Keratinocyte (primary cell): ENCODE data around the gene ZNF729. TPM values are rescaled to one million over a fixed set of nuclear protein-coding genes. Genes with fewer than 3 reads are reported as not detected.

Source experiments
- DNase-seq: peaks from one replicate; pipeline ENCODE4 v3.0.0-alpha.2; 2011; ENCODE audit warnings: low read depth, missing footprints, low spot score
- FAIRE-seq: peaks from 2 replicates; lab custom pipeline; 2011; peaks lifted over from hg19 to GRCh38; lab: Jason Lieb, UNC
- H2AFZ ChIP-seq: 2 replicates; pipeline ENCODE4 v1.6.0; 2012; ENCODE audit warnings: low read length, control low read depth, inconsistent platforms; ENCODE audit not compliant: control insufficient read depth
- H3K27ac ChIP-seq: 2 replicates; pipeline ENCODE4 v1.5.1; 2011; ENCODE audit warnings: low read length; ENCODE audit not compliant: control insufficient read depth, insufficient read depth
- H3K27me3 ChIP-seq: 3 replicates; pipeline ENCODE4 v1.6.0; 2011; ENCODE audit warnings: low read length; ENCODE audit not compliant: control insufficient read depth, insufficient read depth; ENCODE audit errors: extremely low read depth
- H3K36me3 ChIP-seq, 2 experiments: 2 replicates in 1 of 2; 3 replicates in 1 of 2; pipeline ENCODE4 v1.5.1; 2011; ENCODE audit warnings: low read length in 2 of 2, mild to moderate bottlenecking in 1 of 2; ENCODE audit not compliant: control insufficient read depth in 2 of 2, insufficient read depth in 2 of 2; ENCODE audit errors: extremely low read depth in 1 of 2
- H3K4me1 ChIP-seq: 3 replicates; pipeline ENCODE4 v1.5.1; 2011; ENCODE audit warnings: low read length; ENCODE audit not compliant: control insufficient read depth, insufficient read depth; ENCODE audit errors: extremely low read depth
- H3K4me2 ChIP-seq: 3 replicates; pipeline ENCODE4 v1.6.0; 2011; ENCODE audit warnings: low read depth, low read length; ENCODE audit not compliant: control insufficient read depth, insufficient read depth; ENCODE audit errors: extremely low read depth
- H3K4me3 ChIP-seq, 3 experiments: fragments of 200-600 bp in 1 of 3; sonication (generic) in 1 of 3; 2 replicates in 2 of 3; 3 replicates in 1 of 3; pipeline ENCODE4 v1.5.1; 2011 to 2016; ENCODE audit warnings: low read length in 3 of 3, mild to moderate bottlenecking in 3 of 3, control low read depth in 2 of 3, inconsistent platforms in 1 of 3, low read depth in 1 of 3, mixed read lengths in 1 of 3, mixed run types in 1 of 3, moderate library complexity in 1 of 3; ENCODE audit not compliant: control insufficient read depth in 2 of 3, insufficient read depth in 2 of 3; ENCODE audit errors: extremely low read depth in 1 of 3
- H3K79me2 ChIP-seq: 2 replicates; pipeline ENCODE4 v1.6.0; 2012; ENCODE audit warnings: low read length; ENCODE audit not compliant: control insufficient read depth, insufficient read depth
- H3K9ac ChIP-seq: 3 replicates; pipeline ENCODE4 v1.6.0; 2011; ENCODE audit warnings: low read length; ENCODE audit not compliant: control insufficient read depth, insufficient read depth; ENCODE audit errors: extremely low read depth
- H3K9me1 ChIP-seq: 3 replicates; pipeline ENCODE4 v1.6.0; 2011; ENCODE audit warnings: low read length; ENCODE audit not compliant: control insufficient read depth, insufficient read depth; ENCODE audit errors: extremely low read depth
- H3K9me3 ChIP-seq: 2 replicates; pipeline ENCODE4 v1.5.1; 2012; ENCODE audit warnings: low read depth, low read length; ENCODE audit not compliant: control insufficient read depth
- H4K20me1 ChIP-seq: 3 replicates; pipeline ENCODE4 v1.6.0; 2011; ENCODE audit warnings: low read length; ENCODE audit not compliant: control insufficient read depth, insufficient read depth; ENCODE audit errors: extremely low read depth
- CTCF ChIP-seq, 3 experiments: IDR thresholded peaks in 1 of 3; conservative IDR thresholded peaks in 1 of 3; optimal IDR thresholded peaks in 1 of 3; 2 replicates in 2 of 3; 3 replicates in 1 of 3; pipeline versions ENCODE3 to v1.5.1; 2011; ENCODE audit warnings: low read length in 3 of 3, mild to moderate bottlenecking in 3 of 3, moderate library complexity in 2 of 3, control low read depth in 1 of 3, inconsistent platforms in 1 of 3; ENCODE audit not compliant: insufficient read depth in 2 of 3; ENCODE audit errors: extremely low read depth in 1 of 3
- EZH2 ChIP-seq: IDR thresholded peaks from one replicate; pipeline ENCODE4 v1.6.1; 2012; ENCODE audit warnings: inconsistent platforms, mild to moderate bottlenecking, low read length, moderate library complexity
- dilution Hi-C: fragments of 300-500 bp; cut with MboI; formaldehyde crosslinking; loops from one replicate; pipeline ENCODE4 v1.7.0; 2020; ENCODE audit warnings: low sequenced_read_pairs; ENCODE audit not compliant: extremely low pct_ligation_motif_present
- polyA plus RNA-seq, 5 experiments: library from polyadenylated mRNA; depleted of rRNA in 3 of 5; stranded (reverse) in 3 of 5; stranded (forward) in 1 of 5; unstranded in 1 of 5; fragments of >200 nt; gene quantifications; 1 replicate in 1 of 5; 2 replicates in 3 of 5; 3 replicates in 1 of 5; pipeline versions ENCODE4 v1.2.1 to v1.2.3, GENCODE V29; 2011 to 2012; ENCODE audit warnings: missing spikeins in 2 of 5, low read depth in 1 of 5, low replicate concordance in 1 of 5

ZNF729 gene
- polyA plus RNA-seq, 1 donor (not counting 4 experiments of a cell fraction or from before 2014, with no cell fraction given), result not detected

- Histone ChIP-seq H3K27ac (no peak overlapping the region), H3K4me1 (no peaks in the 10 kb centered on the region), H3K79me2 (no peaks in the 10 kb centered on the region), H3K9me3 (peaks cover 4% of the 10 kb centered on the region), H3K36me3 (no peaks in the 10 kb centered on the region), H2AFZ (no peak overlapping the region), H3K4me2 (no peak overlapping the region), H3K9ac (no peak overlapping the region), H3K4me3 (no peak overlapping the region), H4K20me1 (no peaks in the 10 kb centered on the region), H3K9me1 (no peaks in the 10 kb centered on the region), H3K27me3 (no peaks in the 10 kb centered on the region)
- FAIRE-seq (no peak), DNase-seq (no peak)
- no peak for TF ChIP-seq CTCF (optimal IDR thresholded peaks at IDR 0.05 in 1 of 3, IDR thresholded peaks at IDR 0.05 in 1 of 3, conservative IDR thresholded peaks at IDR 0.05 in 1 of 3; ENCODE audit: extremely low read depth in 1 of 3, insufficient read depth in 2 of 3, low read length in 3 of 3)
- no peak for TF ChIP-seq EZH2
- dilution Hi-C loops, result no loop called here
Observed at GRCh38 chr19:22332924-22333323, 46.7 kb downstream of the ZNF729 start.

- no peaks in the 10 kb centered on the region for H3K9me1 ChIP-seq
- DNase-seq, result no peak
- H3K27me3 ChIP-seq, result no peaks in the 10 kb centered on the region
- no peak overlapping the region for H2AFZ ChIP-seq
- TF ChIP-seq CTCF (optimal IDR thresholded peaks at IDR 0.05 in 1 of 3, IDR thresholded peaks at IDR 0.05 in 1 of 3, conservative IDR thresholded peaks at IDR 0.05 in 1 of 3; ENCODE audit: extremely low read depth in 1 of 3, insufficient read depth in 2 of 3, low read length in 3 of 3) (no peak), EZH2 (no peak)
- peaks cover 5% of the 10 kb centered on the region for H3K9me3 ChIP-seq
- no peaks in the 10 kb centered on the region for H3K4me1 ChIP-seq
- H3K36me3 ChIP-seq, result no peaks in the 10 kb centered on the region
- H3K4me2 ChIP-seq, result no peak overlapping the region
- dilution Hi-C loops, result no loop called here
- no peak overlapping the region for H3K27ac ChIP-seq
- no peak for FAIRE-seq
- no peaks in the 10 kb centered on the region for H3K79me2 ChIP-seq
- no peak overlapping the region for H3K9ac ChIP-seq
- H3K4me3 ChIP-seq, result no peak overlapping the region
- no peaks in the 10 kb centered on the region for H4K20me1 ChIP-seq
Observed at GRCh38 chr19:22335716-22336115, 49.5 kb downstream of the ZNF729 start.
